Body of pancreas (tissue), 4 donors: ENCODE measurements around the gene OR4D1.

Source experiments
- POLR2A ChIP-seq, 3 donors: fragments of 450-650 bp; IDR thresholded peaks; one replicate each; pipeline ENCODE4 v1.6.1; 2016; ENCODE audit warnings: antibody characterized with exemption in 3 of 3, mild to moderate bottlenecking in 2 of 3
- TF ChIP-seq, protein P1 (sequence below), 7 experiments: fragments of 450-650 bp in 4 of 7; fragments of 200-600 bp in 3 of 7; sonication (generic) in 3 of 7; IDR thresholded peaks; one replicate each; pipeline ENCODE4 v1.5.1; 2016 to 2019; ENCODE audit warnings: antibody characterized with exemption in 7 of 7

DNA sequence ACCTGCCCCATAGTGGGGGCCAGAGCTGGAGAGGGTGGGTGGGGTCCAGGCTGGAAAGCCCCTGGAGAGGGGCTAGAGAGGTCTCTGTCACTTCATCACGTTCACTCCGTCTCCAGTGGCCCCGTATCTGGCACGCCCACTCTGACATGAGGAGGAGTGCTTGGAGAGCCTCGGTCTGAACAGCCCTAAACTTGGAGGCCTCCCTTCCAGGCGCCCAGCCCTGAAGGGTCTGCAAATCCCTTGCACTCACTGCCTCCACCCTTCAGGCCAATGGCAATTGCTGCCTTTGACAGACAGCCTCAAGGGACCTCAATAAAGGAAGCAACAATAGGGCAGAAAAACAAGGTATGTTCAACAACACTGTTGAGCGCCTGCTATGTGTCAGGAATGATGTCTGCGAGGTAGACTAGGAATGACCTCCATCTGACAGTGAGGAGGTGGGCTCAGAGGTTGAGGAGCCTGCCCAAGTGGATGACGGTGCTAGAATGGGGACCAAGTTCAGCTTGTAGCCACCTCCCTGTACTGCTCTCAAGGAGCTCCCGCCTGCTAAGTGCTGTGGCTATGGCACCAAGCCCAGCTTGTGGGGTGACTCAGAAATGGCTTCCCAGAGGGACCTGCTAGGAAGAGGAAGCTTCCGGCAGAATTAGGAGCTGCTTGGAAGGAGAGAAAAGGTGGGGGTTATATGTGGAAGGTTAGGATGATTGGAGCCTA is 41.4 kb downstream of the OR4D1 start:
- TF ChIP-seq, protein P1, sequence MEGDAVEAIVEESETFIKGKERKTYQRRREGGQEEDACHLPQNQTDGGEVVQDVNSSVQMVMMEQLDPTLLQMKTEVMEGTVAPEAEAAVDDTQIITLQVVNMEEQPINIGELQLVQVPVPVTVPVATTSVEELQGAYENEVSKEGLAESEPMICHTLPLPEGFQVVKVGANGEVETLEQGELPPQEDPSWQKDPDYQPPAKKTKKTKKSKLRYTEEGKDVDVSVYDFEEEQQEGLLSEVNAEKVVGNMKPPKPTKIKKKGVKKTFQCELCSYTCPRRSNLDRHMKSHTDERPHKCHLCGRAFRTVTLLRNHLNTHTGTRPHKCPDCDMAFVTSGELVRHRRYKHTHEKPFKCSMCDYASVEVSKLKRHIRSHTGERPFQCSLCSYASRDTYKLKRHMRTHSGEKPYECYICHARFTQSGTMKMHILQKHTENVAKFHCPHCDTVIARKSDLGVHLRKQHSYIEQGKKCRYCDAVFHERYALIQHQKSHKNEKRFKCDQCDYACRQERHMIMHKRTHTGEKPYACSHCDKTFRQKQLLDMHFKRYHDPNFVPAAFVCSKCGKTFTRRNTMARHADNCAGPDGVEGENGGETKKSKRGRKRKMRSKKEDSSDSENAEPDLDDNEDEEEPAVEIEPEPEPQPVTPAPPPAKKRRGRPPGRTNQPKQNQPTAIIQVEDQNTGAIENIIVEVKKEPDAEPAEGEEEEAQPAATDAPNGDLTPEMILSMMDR (IDR thresholded peaks at IDR 0.05) = no peak
- no peak for TF ChIP-seq POLR2A (IDR thresholded peaks at IDR 0.05)
